ENCODE results near the gene CDH3.

The CDH3 gene

DNA sequence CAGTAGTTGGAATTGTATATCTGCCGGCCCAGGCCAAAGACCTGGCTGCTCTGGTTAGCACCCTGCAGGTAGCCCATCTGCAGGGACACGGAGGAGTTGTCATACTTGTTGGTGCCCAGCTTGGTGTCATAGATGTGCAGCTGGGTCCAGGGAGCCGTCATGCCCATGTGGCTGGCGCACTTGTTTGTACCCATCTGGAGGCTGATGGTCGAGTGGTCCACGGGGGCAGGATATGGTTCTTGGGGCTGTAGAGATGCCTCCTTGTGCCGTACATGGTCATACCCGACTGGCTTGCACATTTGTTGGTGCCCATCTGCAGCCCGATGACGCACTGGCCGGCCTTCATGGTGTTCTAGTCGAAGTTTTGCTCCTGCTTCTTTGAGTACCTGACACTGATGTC lies 6.0 kb downstream of the CDH3 start:
- no peak for DNase-seq (ENCODE audit: low spot score)

DNA sequence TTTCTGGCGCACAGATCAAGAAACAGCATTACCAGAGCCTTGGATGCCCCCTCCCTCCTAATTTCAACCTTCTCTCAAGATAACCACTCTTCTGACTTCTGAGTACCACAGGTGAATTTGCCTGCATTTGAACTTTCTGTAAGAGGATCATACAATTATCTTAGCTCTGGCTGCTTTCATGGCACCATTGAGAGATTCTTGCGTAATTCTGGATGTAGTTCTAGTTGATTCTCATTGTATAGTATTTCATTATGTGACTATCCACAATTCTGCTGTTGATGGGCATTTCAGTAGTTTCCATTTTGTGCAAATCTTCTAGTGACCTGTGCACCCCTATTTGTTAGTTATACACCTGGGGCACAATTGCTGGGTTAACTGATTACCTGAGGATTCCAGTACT lies 7.5 kb downstream of the CDH3 start:
- no peak for DNase-seq (ENCODE audit: low spot score)

DNA sequence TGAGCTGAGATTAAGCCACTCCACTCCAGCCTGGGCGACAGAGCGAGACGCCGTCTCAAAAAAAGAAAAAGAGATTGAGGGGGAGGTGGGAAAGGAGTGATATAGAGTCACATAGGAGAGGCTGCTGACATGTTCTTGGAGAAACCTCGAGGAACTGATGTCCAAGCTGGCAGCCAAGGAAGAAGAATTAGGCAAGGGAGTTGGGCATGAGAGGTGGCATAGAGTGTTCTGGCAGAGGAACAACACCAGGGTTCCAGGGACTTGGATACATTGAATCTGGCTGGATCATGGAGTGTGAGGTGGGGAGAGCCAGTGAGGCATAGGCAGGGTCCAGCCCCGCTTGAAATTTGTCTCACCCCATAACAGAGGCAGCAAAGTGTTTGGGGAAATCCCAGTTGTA lies 10.7 kb downstream of the CDH3 start:
- no peak for DNase-seq (ENCODE audit: low spot score)

DNA sequence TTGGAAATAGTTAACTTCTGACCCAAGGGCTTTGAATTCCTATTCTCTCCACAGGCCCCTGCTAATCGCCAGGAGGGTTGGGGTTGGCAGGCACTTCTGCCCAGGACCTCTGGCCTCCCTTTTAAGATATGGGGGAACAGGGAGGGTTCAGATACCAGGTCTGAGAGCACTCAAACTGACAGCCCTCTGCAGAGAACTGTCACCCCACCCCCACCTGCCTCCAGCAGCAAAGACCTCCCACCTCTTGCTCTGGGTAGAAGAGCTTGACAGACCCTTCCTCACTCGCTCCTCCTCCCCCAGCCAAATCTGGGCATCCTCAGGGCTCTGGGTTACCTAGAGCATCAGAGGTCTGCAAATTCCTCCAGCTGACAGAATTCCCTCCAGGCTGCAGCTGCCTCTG lies 11.6 kb downstream of the CDH3 start:
- DNase-seq (ENCODE audit: low spot score): no peak

DNA sequence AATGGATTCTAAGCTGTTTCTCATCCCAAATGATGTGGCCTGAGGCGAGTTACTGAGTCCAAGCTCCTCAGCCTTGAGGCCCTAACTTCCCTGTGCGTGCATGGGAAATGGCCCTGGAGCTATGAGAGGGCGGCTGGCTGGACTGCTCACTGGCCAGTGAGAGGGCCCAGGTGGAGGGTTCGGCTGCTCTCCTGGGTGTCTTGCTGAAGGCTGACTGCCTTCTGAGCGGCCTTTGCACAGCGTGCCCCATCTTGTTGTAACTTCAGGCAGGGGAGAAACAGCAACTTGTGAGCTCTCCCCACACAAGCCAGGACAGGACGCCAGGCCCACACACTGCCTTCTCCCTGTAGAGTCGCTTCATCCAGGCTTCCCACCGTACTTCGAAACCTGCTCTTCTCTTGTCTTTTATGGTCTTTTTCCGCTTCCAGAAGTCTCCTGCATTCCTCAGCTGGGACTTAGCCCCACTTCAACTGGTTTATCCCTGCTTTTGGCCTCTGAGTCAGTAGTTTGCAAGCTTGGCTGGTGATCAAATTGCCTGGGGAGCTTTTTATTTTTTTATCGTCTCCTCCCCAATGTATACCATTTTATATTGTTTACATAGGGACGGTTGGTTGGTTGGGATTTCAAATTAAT lies 13.3 kb downstream of the CDH3 start:
- DNase-seq (ENCODE audit: low spot score): peak; percentile 86

DNA sequence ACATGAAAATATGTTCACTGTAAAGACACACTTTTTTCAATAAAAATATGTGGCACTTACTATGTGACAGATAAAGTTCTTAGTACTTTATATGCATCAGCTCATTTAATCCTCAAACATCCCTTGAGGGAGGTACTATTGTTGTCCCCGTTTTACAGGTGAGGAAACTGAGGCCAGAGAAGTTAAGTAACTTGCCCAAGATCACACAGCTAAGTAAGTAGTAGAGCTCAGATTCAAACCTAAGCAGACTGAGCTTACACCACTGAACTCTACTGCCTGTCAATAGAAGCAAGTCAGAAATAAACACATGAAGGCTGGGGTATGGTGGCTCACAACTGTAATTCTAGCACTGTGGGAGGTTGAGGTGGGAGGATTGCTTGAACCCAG lies 13.9 kb downstream of the CDH3 start:
- no peak for DNase-seq (ENCODE audit: low spot score)

DNA sequence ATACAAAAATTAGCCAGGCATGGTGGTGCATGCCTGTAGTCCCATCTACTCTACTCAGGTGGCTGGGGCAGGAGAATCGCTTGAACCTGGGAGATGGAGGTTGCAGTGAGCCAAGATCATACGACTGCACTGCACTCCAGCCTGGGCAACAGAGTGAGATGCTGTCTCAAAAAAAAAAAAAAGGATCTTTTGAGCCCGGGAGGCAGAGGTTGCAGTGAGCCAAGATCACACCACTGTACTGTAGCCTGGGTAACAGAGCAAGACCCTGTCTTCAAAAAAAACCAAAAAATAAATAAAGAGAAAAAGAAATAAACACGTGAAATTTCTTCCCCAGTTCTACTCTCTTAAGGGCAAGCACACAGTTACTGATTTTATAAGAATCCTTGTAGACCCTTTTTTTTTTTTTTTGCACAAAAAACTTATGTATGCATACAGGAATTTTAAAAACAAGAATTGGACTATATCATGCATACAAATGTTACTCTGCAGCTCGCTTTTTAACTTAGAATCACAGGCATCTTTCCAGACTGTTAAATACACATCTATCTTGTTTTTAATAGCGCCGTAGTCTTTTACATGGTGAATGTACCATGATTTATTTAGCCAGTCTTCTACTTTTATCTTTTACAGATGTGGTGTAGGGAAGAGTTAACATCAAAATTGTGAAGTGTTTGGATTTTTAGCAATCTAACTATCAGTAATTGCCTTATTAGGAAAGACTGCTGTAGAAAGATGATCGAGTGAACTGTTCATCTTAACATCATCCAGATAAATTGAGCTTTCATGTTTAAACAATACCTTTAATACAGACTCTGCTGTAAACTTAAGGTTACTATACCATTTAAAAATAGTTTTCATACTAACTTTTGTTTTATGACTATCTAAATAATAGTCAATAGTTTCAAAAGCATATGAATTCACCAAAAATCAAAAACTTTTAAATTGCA lies 14.6 kb downstream of the CDH3 start:
- no peak for DNase-seq (ENCODE audit: low spot score)

DNA sequence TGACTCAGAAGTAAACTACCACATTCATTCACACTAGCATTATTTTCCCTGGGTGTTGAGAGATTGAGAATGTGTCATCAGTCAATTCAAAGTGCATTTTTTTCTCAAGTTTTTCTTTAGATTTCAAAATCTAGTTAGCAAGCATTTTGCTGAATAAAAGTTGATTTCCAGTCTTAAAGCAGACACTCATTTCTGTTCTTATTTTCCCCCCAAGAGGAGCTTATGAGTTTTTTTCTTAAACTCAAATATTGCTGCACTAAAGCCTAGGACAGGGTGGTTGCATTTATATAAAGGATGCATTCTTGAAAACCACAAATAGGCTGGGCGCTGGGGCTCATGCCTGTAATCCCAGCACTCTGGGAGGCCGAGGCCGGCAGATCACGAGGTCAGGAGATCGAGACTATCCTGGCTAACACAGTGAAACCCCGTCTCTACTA lies 15.3 kb downstream of the CDH3 start:
- peak; percentile 33 for DNase-seq (ENCODE audit: low spot score)

DNA sequence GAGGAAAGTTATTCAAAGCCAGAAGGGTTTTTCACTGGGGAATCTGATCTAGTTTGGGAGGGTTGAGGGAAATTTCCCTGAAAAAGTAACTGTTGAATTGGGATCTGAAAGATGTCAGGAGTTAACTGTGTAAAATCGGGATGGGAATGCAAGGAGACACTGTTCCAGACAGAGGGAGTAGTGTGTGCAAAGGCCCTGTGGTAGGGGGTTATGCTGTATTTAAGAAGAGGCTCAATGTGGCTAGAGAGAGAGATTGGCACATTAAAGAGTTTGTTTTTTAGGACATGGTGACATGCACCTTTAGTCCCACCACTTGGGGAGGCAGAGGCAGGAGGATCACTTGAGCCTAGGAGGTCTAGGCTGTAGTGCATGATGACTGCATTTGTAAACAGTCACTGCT lies 16.9 kb downstream of the CDH3 start:
- DNase-seq (ENCODE audit: low spot score): no peak

DNA sequence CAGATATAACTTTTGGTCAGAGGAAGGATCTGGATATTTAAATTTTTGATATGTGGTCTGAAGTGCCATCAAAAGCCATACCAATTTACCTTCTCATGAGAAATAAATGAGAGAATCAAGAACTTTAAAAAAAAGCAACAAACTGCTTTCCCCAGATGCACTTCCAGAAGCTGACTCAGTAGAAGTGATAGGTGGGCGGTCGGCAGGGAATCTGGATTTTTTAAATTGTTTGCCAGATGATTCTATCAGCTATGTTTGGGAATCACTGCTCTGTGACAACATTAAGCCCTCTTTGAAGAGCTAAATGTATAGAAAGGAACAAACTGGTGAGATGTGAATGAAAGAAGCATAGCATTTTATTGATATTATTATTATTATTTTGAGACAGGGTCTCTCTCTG lies 19.2 kb downstream of the CDH3 start:
- DNase-seq (ENCODE audit: low spot score): no peak

DNA sequence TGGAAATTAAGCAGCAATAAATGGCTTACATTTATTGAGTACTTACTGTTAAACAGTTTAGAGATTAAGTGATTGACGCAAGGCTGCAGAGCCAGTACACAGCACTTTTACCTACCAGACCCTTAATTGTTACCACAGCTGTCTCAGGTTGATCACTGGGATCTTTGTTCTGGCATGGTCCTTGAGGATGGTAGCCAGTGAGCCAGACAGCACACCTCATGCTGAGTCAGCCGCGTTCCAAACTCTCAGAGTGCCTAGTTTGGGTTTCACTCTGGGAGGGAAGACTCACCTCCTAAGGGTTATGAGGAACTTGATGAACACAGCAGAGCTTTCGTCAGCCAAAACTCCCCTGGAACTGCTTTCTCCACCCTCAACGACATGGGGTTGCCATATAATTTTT lies 20.4 kb downstream of the CDH3 start:
- DNase-seq (ENCODE audit: low spot score): no peak

DNA sequence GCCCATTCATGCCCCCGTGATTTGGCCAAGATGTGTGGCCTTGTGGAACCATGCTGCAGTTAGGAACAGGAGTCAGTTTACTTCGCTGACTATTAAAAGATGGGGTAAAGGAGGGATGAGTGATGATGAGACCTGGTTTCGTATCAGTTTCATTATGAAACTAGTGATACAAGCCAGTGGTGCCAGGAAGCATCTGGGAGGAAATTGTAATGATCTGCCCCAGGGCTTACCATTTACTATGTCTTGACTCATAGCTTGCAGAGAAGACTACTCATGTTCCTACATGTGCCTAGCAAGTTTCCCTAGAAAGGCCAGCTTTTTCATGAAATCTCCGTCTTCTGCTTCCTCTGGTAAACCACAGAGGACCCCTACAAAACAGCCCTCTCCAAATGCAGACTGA lies 23.2 kb downstream of the CDH3 start:
- DNase-seq (ENCODE audit: low spot score): peak; percentile 54

DNA sequence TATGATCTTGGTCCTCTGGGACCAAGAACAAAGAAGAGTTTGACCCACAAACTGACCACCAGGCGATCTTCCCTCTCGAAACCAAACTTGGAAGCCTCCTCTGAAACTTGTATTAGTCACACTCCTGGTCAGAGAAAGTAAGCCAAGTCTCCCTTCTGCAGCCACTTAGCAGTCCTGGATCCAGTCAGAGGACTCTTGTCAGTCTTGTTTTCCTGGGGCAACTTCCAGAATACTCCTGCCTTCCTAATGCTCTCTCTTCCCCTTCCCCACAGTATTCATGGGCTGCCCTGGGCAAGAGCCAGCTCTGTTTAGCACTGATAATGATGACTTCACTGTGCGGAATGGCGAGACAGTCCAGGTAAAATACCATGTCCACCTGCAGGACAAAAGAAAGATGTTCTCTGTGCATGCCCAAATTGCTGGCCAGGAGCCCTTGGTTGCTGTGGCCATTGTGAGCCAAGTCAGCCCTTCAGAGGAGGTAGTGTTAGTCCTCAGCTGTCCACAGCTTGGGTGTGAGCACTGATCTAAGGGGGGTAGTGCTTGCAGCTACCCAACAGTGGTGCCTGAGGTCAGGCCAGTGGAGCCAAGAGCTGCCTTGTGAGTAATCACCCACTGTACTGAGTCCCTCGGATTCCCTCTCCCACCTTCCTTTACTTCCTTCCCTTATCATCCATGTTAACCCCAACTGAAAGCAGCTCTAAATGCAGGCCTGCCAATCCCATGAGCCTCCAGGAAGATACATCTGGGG lies 31.2 kb downstream of the CDH3 start:
- peak; percentile 59 for DNase-seq (ENCODE audit: low spot score)

DNA sequence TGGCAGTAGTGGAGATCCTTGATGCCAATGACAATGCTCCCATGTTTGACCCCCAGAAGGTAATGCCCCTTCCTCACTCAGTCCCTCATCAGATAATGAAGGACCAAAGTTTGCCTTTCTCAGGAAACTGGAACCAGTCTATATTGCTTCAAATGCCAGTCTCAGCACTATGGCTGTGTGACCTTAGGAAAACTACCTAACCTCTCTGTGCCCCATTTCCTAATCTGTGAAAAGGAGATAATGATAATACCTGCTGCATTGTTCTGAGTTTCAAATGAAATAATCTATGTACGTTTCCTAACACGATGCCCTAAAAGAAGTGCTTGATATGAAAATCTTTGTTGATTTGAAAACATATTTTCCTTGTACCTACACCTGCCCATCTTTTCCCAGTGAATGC lies 35.9 kb downstream of the CDH3 start:
- no peak for DNase-seq (ENCODE audit: low spot score)

DNA sequence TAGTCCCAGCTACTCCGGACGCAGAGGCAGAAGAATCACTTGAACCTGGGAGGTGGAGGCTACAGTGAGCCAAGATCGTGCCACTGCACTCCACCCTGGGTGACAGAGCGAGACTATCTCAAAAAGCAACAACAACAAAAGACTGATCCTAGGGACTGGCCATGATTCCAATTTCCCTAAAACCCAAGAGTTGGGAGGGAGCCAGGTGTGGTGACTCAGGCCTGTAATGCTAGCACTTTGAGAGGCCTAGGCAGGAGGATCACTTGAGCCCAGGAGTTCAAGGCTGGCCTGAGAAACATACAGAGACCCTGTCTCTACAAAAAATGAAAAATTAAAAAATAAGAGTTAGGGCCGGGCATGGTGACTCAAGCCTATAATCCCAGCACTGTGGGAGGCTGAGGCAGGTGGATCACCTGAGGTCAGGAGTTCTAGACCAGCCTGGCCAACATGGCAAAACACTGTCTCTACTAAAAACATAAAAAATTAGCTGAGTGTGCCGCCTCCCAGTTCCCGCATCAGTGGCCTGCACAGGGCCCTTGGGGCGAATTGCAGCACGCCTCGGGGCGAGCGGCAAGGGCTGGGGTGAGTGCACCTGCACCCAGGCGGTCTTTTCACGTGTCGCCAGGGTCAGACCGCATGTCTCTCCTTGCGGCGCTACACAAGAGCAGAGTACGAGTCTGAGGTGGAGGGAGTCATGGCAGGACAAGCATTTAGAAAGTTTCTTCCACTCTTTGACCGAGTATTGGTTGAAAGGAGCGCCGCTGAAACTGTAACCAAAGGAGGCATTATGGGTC lies 40.8 kb downstream of the CDH3 start:
- no peak for DNase-seq (ENCODE audit: low spot score)

DNA sequence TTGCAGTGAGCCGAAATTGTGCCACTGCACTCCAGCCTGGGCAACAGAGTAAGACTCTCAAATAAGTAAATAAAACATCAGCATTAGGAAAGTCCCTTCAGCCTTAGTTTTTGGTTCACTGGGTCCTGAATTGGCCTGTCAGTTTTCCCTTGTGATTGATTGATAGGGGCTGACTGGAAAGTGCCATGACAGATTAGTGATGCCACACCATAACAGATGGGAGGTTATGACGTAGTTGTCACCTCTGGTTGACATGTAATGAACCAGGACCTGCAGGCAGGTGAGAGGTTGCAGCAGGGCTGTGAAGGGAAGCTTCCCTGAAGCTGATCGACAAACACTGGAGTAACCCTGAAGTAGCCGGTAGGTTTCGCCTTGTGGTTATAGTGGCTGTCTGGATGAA lies 41.8 kb downstream of the CDH3 start:
- DNase-seq (ENCODE audit: low spot score): no peak

DNA sequence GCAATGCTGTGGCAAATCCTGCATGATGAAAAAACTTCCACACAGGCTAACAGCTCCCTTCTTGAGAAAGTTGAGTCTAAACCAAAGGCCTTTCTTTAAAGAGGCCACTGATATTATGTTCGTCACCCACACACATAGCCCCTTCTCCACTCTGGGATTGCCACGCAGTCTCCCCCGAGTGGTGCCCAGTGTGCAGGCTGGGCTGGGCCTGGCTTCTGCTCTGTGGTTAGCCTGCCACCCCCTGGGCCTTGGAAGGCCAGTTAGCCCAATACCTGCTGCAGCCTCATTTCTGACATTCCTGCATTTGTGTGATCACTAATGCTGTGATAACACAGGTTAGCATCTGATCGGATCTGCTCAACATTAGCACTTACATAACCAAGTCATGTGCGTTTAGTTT lies 44.8 kb downstream of the CDH3 start:
- DNase-seq (ENCODE audit: low spot score): no peak

DNA sequence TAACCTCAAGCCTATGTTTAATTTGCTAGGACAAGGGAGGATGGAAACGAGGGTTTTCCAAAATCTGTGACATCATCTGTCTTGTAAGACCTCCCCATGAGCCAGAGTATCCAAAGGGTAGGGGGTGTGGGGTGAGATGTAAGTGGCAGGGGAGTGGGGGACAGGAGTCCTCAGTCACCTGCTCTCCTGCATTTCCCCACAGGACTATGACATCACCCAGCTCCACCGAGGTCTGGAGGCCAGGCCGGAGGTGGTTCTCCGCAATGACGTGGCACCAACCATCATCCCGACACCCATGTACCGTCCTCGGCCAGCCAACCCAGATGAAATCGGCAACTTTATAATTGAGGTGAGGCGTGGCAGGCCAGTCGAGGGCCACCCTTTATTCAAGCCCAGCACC lies 50.5 kb downstream of the CDH3 start:
- no peak for DNase-seq (ENCODE audit: low spot score)

DNA sequence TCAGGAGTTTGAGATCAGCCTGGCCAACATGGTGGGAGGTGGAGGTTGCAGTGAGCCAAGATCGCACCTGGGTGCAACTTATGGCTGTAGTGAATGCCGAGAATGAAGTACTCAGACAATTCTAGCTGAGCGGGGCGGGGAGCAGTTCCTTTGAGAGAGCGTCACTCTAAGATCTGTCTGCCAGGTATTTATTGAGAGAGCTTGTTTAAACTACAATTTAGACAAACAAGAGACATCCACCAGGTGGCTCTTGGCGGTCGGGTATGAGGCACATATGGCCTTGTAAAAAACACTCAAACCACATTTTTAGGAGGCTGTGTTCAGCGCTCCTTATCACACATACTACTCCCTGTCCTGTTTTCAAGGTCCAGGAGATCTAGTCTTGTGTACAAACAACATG lies 51.4 kb downstream of the CDH3 start:
- no peak for DNase-seq (ENCODE audit: low spot score)

DNA sequence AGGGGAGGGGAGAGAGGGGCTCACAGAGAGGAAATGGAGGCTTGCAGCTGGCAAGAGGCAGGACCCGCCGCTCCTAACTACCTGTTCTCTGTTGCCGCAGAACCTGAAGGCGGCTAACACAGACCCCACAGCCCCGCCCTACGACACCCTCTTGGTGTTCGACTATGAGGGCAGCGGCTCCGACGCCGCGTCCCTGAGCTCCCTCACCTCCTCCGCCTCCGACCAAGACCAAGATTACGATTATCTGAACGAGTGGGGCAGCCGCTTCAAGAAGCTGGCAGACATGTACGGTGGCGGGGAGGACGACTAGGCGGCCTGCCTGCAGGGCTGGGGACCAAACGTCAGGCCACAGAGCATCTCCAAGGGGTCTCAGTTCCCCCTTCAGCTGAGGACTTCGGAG lies 53.0 kb downstream of the CDH3 start:
- DNase-seq (ENCODE audit: low spot score): no peak

DNA sequence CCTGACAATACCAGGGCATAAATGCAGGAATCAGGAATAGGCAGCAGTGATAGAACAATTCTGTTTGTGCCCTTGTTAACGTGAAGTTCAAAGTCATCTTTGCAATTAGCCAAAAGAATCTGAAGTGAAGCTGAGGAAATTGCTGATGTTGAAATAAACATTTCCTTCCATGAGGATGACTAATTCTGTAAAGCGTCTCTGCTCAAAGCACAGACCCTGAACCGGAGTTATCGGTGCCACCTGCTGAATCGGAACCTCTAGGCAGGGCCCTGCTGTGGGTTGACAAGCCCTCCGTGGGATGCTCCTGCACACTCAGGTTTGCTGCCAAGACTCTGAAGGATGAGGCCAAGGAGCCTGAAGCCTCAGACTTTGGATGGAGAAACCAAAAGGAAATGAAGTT lies 55.0 kb downstream of the CDH3 start:
- DNase-seq (ENCODE audit: low spot score): peak; percentile 48

DNA sequence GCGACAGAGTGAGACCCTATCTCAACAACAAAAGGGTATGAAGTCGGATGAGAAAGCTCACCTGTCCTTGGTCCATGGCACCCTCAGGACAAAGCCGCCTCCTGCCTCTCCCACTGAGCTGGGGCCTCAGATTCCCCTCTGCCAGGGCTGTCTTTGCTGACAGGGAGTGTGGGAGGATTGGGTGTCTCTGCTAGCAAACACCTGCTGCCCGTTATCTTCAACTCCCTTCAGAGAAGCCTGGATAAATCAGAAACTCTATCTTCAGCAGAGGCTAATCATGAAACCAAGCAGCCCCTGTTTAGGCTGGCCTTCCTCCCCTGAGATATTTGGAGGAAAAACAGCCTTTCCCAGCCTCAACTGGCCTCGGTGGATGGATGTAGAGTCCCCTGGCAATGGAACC lies 55.7 kb downstream of the CDH3 start:
- DNase-seq (ENCODE audit: low spot score): no peak

All from AG08395 (cell line).